ENCODE data around the gene PLS1.

Gene PLS1

GRCh38 chr3:142636050-142636449 lies 39.9 kb downstream of the PLS1 start:
- DNase-seq (ENCODE audit: low read depth in 2 of 2, low spot score in 1 of 2) = no peak

- no peak for DNase-seq (ENCODE audit: low read depth in 2 of 2, low spot score in 1 of 2)
Observed at GRCh38 chr3:142636664-142637063, 40.5 kb downstream of the PLS1 start.

- no peak for DNase-seq (ENCODE audit: low read depth in 2 of 2, low spot score in 1 of 2)
Observed at GRCh38 chr3:142638291-142638690, 42.1 kb downstream of the PLS1 start.

GRCh38 chr3:142641504-142641903 lies 45.3 kb downstream of the PLS1 start:
- DNase-seq (ENCODE audit: low read depth in 2 of 2, low spot score in 1 of 2) = no peak

- DNase-seq (ENCODE audit: low read depth in 2 of 2, low spot score in 1 of 2) = no peak
Observed at GRCh38 chr3:142642956-142643355, 46.8 kb downstream of the PLS1 start.

- no peak for DNase-seq (ENCODE audit: low read depth in 2 of 2, low spot score in 1 of 2)
Observed at GRCh38 chr3:142644502-142644901, 48.3 kb downstream of the PLS1 start.

- DNase-seq (ENCODE audit: low read depth in 2 of 2, low spot score in 1 of 2) = no peak
Observed at GRCh38 chr3:142645236-142645793, 49.1 kb downstream of the PLS1 start.

GRCh38 chr3:142646020-142646785 lies 50.0 kb downstream of the PLS1 start:
- DNase-seq (ENCODE audit: low read depth in 2 of 2, low spot score in 1 of 2) = no peak

GRCh38 chr3:142647856-142648255 lies 51.7 kb downstream of the PLS1 start:
- no peak for DNase-seq (ENCODE audit: low read depth in 2 of 2, low spot score in 1 of 2)

- DNase-seq (ENCODE audit: low read depth in 2 of 2, low spot score in 1 of 2) = no peak
Observed at GRCh38 chr3:142648950-142649349, 52.8 kb downstream of the PLS1 start.

- no peak for DNase-seq (ENCODE audit: low read depth in 2 of 2, low spot score in 1 of 2)
Observed at GRCh38 chr3:142650001-142650693, 54.0 kb downstream of the PLS1 start.

GRCh38 chr3:142651711-142652110 lies 55.5 kb downstream of the PLS1 start:
- DNase-seq (ENCODE audit: low read depth in 2 of 2, low spot score in 1 of 2) = no peak

- no peak for DNase-seq (ENCODE audit: low read depth in 2 of 2, low spot score in 1 of 2)
Observed at GRCh38 chr3:142652826-142653292, 56.7 kb downstream of the PLS1 start.

- no peak for DNase-seq (ENCODE audit: low read depth in 2 of 2, low spot score in 1 of 2)
Observed at GRCh38 chr3:142656575-142656974, 60.4 kb downstream of the PLS1 start.

GRCh38 chr3:142657033-142657432 lies 60.8 kb downstream of the PLS1 start:
- no peak for DNase-seq (ENCODE audit: low read depth in 2 of 2, low spot score in 1 of 2)

- no peak for DNase-seq (ENCODE audit: low read depth in 2 of 2, low spot score in 1 of 2)
Observed at GRCh38 chr3:142660383-142660782, 64.2 kb downstream of the PLS1 start.

- DNase-seq (ENCODE audit: low read depth in 2 of 2, low spot score in 1 of 2) = no peak
Observed at GRCh38 chr3:142660893-142661292, 64.7 kb downstream of the PLS1 start.

GRCh38 chr3:142663865-142664264 lies 67.7 kb downstream of the PLS1 start:
- DNase-seq (ENCODE audit: low read depth in 2 of 2, low spot score in 1 of 2) = no peak

- DNase-seq (ENCODE audit: low read depth in 2 of 2, low spot score in 1 of 2) = no peak
Observed at GRCh38 chr3:142664311-142664710, 68.1 kb downstream of the PLS1 start.

- no peak for DNase-seq (ENCODE audit: low read depth in 2 of 2, low spot score in 1 of 2)
Observed at GRCh38 chr3:142664819-142665218, 68.6 kb downstream of the PLS1 start.

GRCh38 chr3:142670120-142670519 lies 73.9 kb downstream of the PLS1 start:
- DNase-seq (ENCODE audit: low read depth in 2 of 2, low spot score in 1 of 2) = no peak

- DNase-seq (ENCODE audit: low read depth in 2 of 2, low spot score in 1 of 2) = no peak
Observed at GRCh38 chr3:142676151-142676550, 80.0 kb downstream of the PLS1 start.

Data from stimulated activated CD8-positive, alpha-beta memory T cell treated with anti-CD3 and anti-CD28 coated beads, Interleukin-4, amount 100 ng/mL, for 1 hour (primary cell).